CD4-positive, alpha-beta T cell treated with Interleukin-4 for 1 hour (primary cell): ENCODE measurements around the gene MYH9.
A peak's percentile ranks its signal among the peaks of the same experiment; 100 is the strongest.
"Not testable (repeated sequence)": the region's sequence is repeated elsewhere in the genome, so short reads cannot be mapped to it uniquely, and the experiment has no call there.

Experiments used
- DNase-seq, 2 donors: peaks; one replicate each; pipeline ENCODE4 v3.0.0-alpha.2; 2020 to 2022

Gene MYH9

GRCh38 chr22:36289948-36290371, 97.8 kb downstream of the MYH9 start:
- DNase-seq, result peak; percentile 65 to 70

- DNase-seq, result no peak
Observed at GRCh38 chr22:36289406-36289870, 98.3 kb downstream of the MYH9 start.

GRCh38 chr22:36288571-36289405, 99.0 kb downstream of the MYH9 start:
- DNase-seq, result no peak

GRCh38 chr22:36287881-36288515, 99.8 kb downstream of the MYH9 start:
- no peak for DNase-seq

GRCh38 chr22:36286096-36286957, 101.4 kb downstream of the MYH9 start:
- DNase-seq, result peak; percentile 57 to 59

- no peak for DNase-seq
Observed at GRCh38 chr22:36285545-36285944, 102.2 kb downstream of the MYH9 start.

- no peak for DNase-seq
Observed at GRCh38 chr22:36285017-36285416, 102.8 kb downstream of the MYH9 start.

- DNase-seq, result no peak
Observed at GRCh38 chr22:36284171-36284571, 103.6 kb downstream of the MYH9 start.

GRCh38 chr22:36282328-36282831, 105.4 kb downstream of the MYH9 start:
- no peak for DNase-seq

- no peak for DNase-seq
Observed at GRCh38 chr22:36281781-36282327, 105.9 kb downstream of the MYH9 start.

- no peak for DNase-seq
Observed at GRCh38 chr22:36280379-36280778, 107.4 kb downstream of the MYH9 start.

- DNase-seq, result no peak
Observed at GRCh38 chr22:36279219-36279666, 108.5 kb downstream of the MYH9 start.

- DNase-seq, result peak; percentile 72 to 76
Observed at GRCh38 chr22:36277482-36278291, 110.1 kb downstream of the MYH9 start.

GRCh38 chr22:36274531-36274930, 113.2 kb downstream of the MYH9 start:
- no peak for DNase-seq

- not testable (repeated sequence) for DNase-seq
Observed at GRCh38 chr22:36271951-36272350, 115.8 kb downstream of the MYH9 start.

- DNase-seq, result not testable (repeated sequence)
Observed at GRCh38 chr22:36271231-36271630, 116.5 kb downstream of the MYH9 start.

GRCh38 chr22:36267896-36268485, 119.8 kb downstream of the MYH9 start:
- no peak for DNase-seq

GRCh38 chr22:36267058-36267457, 120.7 kb downstream of the MYH9 start:
- DNase-seq, result no peak

- not testable (repeated sequence) for DNase-seq
Observed at GRCh38 chr22:36263886-36264664, 123.7 kb downstream of the MYH9 start.

GRCh38 chr22:36263216-36263673, 124.5 kb downstream of the MYH9 start:
- not testable (repeated sequence) for DNase-seq
